Activated CD4-positive, alpha-beta T cell treated with anti-CD3 and anti-CD28 coated beads, Interleukin-10, Interleukin-2, amounts not matched to agents 100 ng/mL and 50 ng/mL, durations not matched to agents 16 hours and 8 hours (primary cell): Measurements from ENCODE around the gene STK10.

ENCODE experiments used
- DNase-seq: peaks from one replicate; pipeline ENCODE4 v3.0.0-alpha.2; 2020

Gene STK10

DNA sequence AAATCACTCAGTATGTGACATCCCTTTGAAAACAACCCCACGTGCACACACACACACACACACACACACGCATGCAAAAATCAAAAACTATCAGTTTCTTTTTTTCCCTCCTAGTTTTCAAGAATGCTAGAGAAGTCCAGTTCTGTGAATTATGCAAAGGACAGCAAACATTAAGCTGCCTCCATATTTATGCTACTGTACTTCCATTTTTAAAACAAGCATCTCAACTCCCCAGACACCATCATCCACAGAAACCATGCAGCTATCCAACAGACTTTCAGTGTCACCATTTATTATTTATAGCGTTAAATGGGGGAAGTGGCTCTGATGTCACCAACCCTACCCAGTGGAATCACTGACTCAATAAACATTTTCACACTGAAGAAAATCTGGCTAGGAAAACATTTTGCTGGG lies 183.2 kb downstream of the STK10 start:
- DNase-seq, result peak; percentile 55

- DNase-seq, result no peak
These were observed 184.3 kb downstream of the STK10 start for GRCh38 chr5:172003746-172004145.

GRCh38 chr5:172002840-172003512 lies 185.0 kb downstream of the STK10 start:
- peak; percentile 14 for DNase-seq

DNA sequence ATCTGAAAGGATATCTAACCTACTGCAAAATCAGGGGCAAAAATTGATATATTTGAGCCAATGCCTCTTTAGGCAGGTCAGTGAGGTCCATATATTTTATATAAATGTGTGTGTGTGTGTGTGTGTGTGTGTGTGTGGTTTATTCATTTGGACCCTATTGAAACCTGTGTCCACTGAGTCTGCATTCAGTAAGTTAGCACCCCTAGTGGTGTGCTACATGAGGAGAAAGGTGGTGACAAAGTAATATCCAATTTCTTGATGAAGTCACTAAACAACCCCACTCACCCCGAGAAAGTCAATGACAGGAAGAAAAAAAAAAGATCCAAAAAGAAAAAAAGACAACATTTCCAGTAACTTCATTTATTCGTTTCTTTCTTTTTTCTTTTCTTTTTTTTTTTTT lies 185.7 kb downstream of the STK10 start:
- DNase-seq, result peak; percentile 50

DNA sequence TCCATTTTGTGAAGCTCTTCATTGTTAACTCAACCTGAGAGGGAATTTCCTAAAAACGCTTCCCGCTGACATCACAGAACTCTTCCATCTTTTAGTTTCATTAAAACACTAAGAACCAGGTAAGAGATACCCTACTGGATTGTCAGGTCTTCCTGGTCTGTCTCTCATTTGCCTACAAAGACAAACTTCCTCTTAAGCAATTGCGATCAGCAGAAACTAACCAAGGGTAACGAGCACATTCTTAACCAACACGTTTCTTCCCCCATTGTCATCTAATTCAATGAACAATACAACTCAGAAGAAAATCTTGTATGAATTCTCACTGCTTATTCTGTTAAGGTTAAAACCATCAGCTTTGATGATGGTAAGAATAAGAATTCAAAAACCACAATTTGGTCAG lies 188.1 kb downstream of the STK10 start:
- DNase-seq, result no peak

DNA sequence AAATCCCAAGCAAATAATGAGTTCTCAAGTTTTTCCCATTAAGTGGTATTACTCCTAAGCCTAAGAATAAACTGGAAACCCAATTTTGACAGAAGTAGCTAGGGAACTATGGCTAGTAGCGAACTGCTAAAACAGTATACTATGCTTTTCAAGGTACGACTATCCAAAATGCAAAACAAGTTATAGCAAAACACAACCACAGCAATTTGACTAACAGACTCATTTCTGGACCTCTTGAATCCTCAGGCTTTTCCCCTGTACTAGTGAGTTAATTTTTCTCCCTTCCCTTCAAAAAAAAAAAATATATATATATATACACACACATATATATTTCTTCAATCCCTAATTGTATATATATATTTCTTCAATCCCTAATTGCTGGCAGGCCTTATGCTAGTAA lies 188.9 kb downstream of the STK10 start:
- DNase-seq, result no peak

DNA sequence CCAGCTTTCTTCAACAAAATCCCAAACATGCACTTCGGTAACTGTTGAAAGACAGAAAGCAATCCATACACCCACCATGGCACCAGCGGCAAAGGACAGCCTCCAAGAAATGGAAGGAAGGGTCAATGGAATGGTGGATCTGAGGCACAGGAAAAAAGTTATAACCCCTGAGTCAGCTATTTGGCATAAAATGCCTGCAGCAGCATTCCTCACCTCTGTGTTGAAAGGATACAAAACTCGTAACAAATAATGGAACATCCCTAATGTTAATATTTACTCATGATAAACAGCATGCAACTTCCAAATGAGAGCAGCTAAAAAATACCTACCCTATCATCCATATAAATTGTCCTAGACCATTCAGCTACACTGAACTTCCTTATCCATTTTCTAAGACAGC lies 191.0 kb downstream of the STK10 start:
- DNase-seq, result no peak

GRCh38 chr5:171992813-171993212 lies 195.2 kb downstream of the STK10 start:
- DNase-seq, result no peak

GRCh38 chr5:171992305-171992704 lies 195.7 kb downstream of the STK10 start:
- no peak for DNase-seq
